Smooth muscle cell (in vitro differentiated cells): ENCODE results near the gene TEAD4. TPM values are rescaled to one million over a fixed set of nuclear protein-coding genes. Genes with fewer than 3 reads are reported as not detected.

Experiments
- DNase-seq: peaks from one replicate; lab custom pipeline; 2025; ENCODE audit not compliant: unreplicated experiment; lab: John Stamatoyannopoulos, UW
- H2AFZ ChIP-seq: fragments of 200-600 bp; sonication (generic); 2 replicates; pipeline ENCODE4 v1.6.0; 2016; ENCODE audit warnings: antibody characterized with exemption, low read depth, mild to moderate bottlenecking
- H3F3A ChIP-seq: fragments of 200-600 bp; sonication (generic); 2 replicates; pipeline ENCODE4 v1.6.0; 2017; ENCODE audit warnings: antibody characterized with exemption, low read depth
- H3K27ac ChIP-seq: fragments of 200-600 bp; sonication (generic); 2 replicates; pipeline ENCODE4 v1.5.1; 2016; ENCODE audit warnings: low read depth, mild to moderate bottlenecking
- H3K27me3 ChIP-seq: fragments of 200-600 bp; sonication (generic); 2 replicates; pipeline ENCODE4 v1.6.1; 2016; ENCODE audit warnings: low read depth, mild to moderate bottlenecking
- H3K36me3 ChIP-seq: fragments of 200-600 bp; sonication (generic); 2 replicates; pipeline ENCODE4 v1.5.1; 2016; ENCODE audit warnings: low read depth
- H3K4me1 ChIP-seq: fragments of 200-600 bp; sonication (generic); 2 replicates; pipeline ENCODE4 v1.5.1; 2016; ENCODE audit warnings: low read depth
- H3K4me2 ChIP-seq: fragments of 200-600 bp; sonication (generic); 2 replicates; pipeline ENCODE4 v1.6.0; 2016; ENCODE audit warnings: mild to moderate bottlenecking
- H3K4me3 ChIP-seq: fragments of 200-600 bp; sonication (generic); 2 replicates; pipeline ENCODE4 v1.5.1; 2016; ENCODE audit warnings: mild to moderate bottlenecking
- H3K79me2 ChIP-seq: fragments of 200-600 bp; sonication (generic); 2 replicates; pipeline ENCODE4 v1.6.0; 2016; ENCODE audit warnings: low read depth, mild to moderate bottlenecking
- H3K9ac ChIP-seq: fragments of 200-600 bp; sonication (generic); 2 replicates; pipeline ENCODE4 v1.6.0; 2016; ENCODE audit warnings: low read depth
- H3K9me3 ChIP-seq: fragments of 200-600 bp; sonication (generic); replicated peaks from 2 replicates; pipeline ENCODE4 v1.5.1; 2016; ENCODE audit warnings: low read depth
- H4K20me1 ChIP-seq: fragments of 200-600 bp; sonication (generic); 2 replicates; pipeline ENCODE4 v1.6.0; 2016; ENCODE audit warnings: low read depth
- WGBS: methylation state at CpG from one replicate; pipeline ENCODE4 v1.1.7; 2016; ENCODE audit warnings: low lambda C conversion rate; 5-methylcytosine and 5-hydroxymethylcytosine counted together
- polyA plus RNA-seq: library from polyadenylated mRNA; unstranded; fragments of >200 nt; fragmentation: Nextera tagmentation; extraction: Ambion mirVana; gene quantifications from 2 replicates; pipeline ENCODE4 v1.2.1, GENCODE V29; 2016
- total RNA-seq: library from RNA; depleted of rRNA; stranded (reverse); fragments of >200 nt; gene quantifications from 2 replicates; pipeline ENCODE4 v1.2.3, GENCODE V29; 2014
- TF ChIP-seq, protein P1 (sequence below): fragments of 200-600 bp; sonication (generic); IDR thresholded peaks from 2 replicates; pipeline ENCODE4 v1.5.1; 2017; ENCODE audit warnings: borderline replicate concordance, mild to moderate bottlenecking, antibody characterized with exemption; ENCODE audit not compliant: insufficient read depth, poor library complexity, severe bottlenecking

The TEAD4 gene
- total and polyA plus RNA-seq, 2 experiments from 2014 or later = 12.0 to 14.3 TPM

DNA sequence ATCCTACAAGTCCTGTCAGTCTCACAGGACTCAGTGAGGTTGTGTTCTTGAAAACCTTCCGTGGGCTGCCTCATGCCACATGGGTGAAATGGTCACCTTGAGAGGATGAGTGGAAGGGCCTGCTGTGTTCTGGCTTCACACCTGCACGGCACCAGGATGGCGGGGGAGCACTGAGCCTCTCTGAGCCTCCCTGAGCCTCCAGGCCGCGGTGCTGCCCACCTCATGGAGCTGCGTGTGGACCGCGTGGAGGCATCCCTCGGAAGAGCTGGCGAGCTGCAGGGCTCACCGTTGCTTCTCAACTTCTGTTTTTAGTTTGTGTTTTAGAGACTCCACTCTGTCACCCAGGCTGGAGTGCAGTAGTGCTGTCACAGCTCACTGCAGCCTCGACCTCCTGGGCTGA is 56.2 kb downstream of the TEAD4 start:
- no peak for DNase-seq
- no peak overlapping the region for H3K4me2 ChIP-seq
- no peaks in the 10 kb centered on the region for H4K20me1 ChIP-seq
- whole genome bisulfite sequencing = 97% methylated on average over 12 of the region's 12 CpGs
- no peak overlapping the region for H2AFZ ChIP-seq
- no peaks in the 10 kb centered on the region for H3K9me3 ChIP-seq
- no peaks in the 10 kb centered on the region for H3F3A ChIP-seq
- TF ChIP-seq, protein P1, sequence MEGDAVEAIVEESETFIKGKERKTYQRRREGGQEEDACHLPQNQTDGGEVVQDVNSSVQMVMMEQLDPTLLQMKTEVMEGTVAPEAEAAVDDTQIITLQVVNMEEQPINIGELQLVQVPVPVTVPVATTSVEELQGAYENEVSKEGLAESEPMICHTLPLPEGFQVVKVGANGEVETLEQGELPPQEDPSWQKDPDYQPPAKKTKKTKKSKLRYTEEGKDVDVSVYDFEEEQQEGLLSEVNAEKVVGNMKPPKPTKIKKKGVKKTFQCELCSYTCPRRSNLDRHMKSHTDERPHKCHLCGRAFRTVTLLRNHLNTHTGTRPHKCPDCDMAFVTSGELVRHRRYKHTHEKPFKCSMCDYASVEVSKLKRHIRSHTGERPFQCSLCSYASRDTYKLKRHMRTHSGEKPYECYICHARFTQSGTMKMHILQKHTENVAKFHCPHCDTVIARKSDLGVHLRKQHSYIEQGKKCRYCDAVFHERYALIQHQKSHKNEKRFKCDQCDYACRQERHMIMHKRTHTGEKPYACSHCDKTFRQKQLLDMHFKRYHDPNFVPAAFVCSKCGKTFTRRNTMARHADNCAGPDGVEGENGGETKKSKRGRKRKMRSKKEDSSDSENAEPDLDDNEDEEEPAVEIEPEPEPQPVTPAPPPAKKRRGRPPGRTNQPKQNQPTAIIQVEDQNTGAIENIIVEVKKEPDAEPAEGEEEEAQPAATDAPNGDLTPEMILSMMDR = no peak
- H3K36me3 ChIP-seq = no peaks in the 10 kb centered on the region
- H3K4me3 ChIP-seq = no peak overlapping the region
- H3K27me3 ChIP-seq = no peaks in the 10 kb centered on the region
- no peaks in the 10 kb centered on the region for H3K4me1 ChIP-seq
- no peaks in the 10 kb centered on the region for H3K79me2 ChIP-seq
- no peak overlapping the region for H3K27ac ChIP-seq
- no peak overlapping the region for H3K9ac ChIP-seq

DNA sequence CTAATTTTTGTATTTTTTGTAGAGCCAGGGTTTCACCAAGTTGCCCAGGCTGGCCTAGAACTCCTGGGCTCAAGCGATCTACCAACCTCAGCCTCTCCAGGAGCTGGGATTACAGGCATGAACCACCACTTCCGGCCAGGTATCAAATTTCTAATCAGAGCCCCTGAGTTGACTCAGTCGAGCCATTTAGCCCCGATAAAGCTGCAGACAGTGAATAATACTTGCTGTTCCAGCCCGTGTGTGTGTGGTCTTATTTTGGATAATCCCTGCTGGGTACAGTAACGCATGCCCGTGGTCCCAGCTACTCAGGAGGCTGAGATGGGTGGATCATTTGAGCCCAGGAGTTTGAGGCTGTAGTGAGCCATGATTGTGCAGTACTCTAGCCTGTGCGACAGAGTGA is 57.0 kb downstream of the TEAD4 start:
- TF ChIP-seq, protein P1 = no peak
- no peaks in the 10 kb centered on the region for H3K4me1 ChIP-seq
- WGBS = 44% methylated on average over 8 of the region's 8 CpGs

DNA sequence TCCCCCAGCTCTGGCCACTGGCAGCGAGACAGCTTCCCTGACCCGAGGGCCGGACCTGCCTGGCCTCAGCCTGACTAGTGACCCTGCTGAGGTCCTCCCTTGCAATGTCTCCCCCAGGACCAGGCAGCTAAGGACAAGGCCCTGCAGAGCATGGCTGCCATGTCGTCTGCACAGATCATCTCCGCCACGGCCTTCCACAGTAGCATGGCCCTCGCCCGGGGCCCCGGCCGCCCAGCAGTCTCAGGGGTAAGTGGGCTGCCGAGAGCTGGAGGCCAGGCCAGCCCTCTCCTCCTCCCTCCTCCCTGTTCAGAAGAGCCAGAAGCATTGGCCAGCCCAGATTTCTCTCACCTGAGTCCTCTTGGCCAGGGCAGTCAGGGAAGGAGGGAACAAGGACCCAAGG is 58.1 kb downstream of the TEAD4 start:
- Histone ChIP-seq H3K4me3 (no peak overlapping the region), H3K9ac (no peak overlapping the region), H3K36me3 (no peaks in the 10 kb centered on the region), H3K79me2 (no peaks in the 10 kb centered on the region), H2AFZ (no peak overlapping the region), H3K4me1 (no peaks in the 10 kb centered on the region), H3K27ac (no peak overlapping the region), H3K9me3 (no peaks in the 10 kb centered on the region), H3K4me2 (no peak overlapping the region), H4K20me1 (no peaks in the 10 kb centered on the region), H3F3A (no peaks in the 10 kb centered on the region), H3K27me3 (no peaks in the 10 kb centered on the region)
- no peak for DNase-seq
- TF ChIP-seq, protein P1 = no peak
- 93% methylated on average over 11 of the region's 11 CpGs for WGBS

More for the DNA sequence above, 57.0 kb downstream of the TEAD4 start:
- Histone ChIP-seq H3K4me3 (no peak overlapping the region), H3K79me2 (no peaks in the 10 kb centered on the region), H2AFZ (no peak overlapping the region), H3F3A (no peaks in the 10 kb centered on the region), H3K4me2 (no peak overlapping the region), H3K9ac (no peak overlapping the region), H3K36me3 (no peaks in the 10 kb centered on the region), H4K20me1 (no peaks in the 10 kb centered on the region), H3K27me3 (no peaks in the 10 kb centered on the region), H3K27ac (no peak overlapping the region), H3K9me3 (no peaks in the 10 kb centered on the region)
- no peak for DNase-seq

DNA sequence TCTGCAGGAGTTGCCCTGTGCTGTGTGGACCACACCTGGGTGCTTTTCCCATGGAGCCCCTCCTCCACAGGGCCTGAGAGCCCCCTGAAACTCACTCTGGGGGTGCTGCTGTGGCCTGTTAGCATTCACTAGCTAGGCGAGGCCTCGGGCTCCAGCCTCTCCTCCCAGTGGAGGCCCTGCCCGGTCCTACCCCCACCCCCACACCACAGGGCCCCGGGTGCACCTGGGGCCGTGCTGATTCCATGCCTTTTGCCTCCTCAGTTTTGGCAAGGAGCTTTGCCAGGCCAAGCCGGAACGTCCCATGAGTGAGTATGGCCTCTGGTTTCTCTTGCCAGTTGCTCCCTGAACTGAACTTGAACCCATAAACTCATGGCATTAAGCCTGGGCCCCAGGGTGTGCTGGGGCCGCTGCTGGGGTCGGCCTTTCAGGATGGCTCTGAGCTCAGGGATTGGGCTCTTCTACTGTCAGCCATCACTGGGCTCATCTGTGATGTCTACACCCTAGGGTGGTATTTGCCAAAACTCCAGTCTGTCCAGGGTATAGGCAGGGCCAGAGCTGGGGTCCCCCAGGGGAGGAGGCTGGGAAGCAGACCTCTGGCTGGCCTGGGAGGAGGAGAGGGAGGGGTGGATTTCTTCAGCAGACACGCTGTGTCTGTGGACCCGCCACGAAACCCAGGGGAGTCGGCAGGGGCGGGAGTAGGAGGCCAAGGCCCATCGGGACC is 59.2 kb downstream of the TEAD4 start:
- DNase-seq = no peak
- no peak overlapping the region for H2AFZ ChIP-seq
- no peak overlapping the region for H3K27ac ChIP-seq
- no peaks in the 10 kb centered on the region for H3K9me3 ChIP-seq
- no peaks in the 10 kb centered on the region for H3K4me1 ChIP-seq
- TF ChIP-seq, protein P1 = no peak
- no peaks in the 10 kb centered on the region for H3K36me3 ChIP-seq
- H3K4me2 ChIP-seq = no peak overlapping the region
- 95% methylated on average over 15 of the region's 15 CpGs for WGBS
- no peaks in the 10 kb centered on the region for H3F3A ChIP-seq
- H3K9ac ChIP-seq = no peak overlapping the region
- H3K4me3 ChIP-seq = no peak overlapping the region
- no peaks in the 10 kb centered on the region for H4K20me1 ChIP-seq
- no peaks in the 10 kb centered on the region for H3K79me2 ChIP-seq
- no peaks in the 10 kb centered on the region for H3K27me3 ChIP-seq
